Measurements from ENCODE around the gene KRT16. TPM values are rescaled to one million over a fixed set of nuclear protein-coding genes. Genes with fewer than 3 reads are reported as not detected.
"Not testable (repeated sequence)": the region's sequence is repeated elsewhere in the genome, so short reads cannot be mapped to it uniquely, and the experiment has no call there.

Gene KRT16
- total and polyA plus RNA-seq, 2 donors (not counting 1 experiment from before 2014, with no cell fraction given), result not detected

GRCh38 chr17:41615454-41615853 is 2.9 kb upstream of the KRT16 start:
- intact Hi-C loops (cut with micrococcal nuclease), result no loop called here
- POLR2A ChIA-PET, result interaction anchor here (0.6 kb wide), 1 partner anchor 1033 kb away, joined by 4 read pairs; no protein-coding TSS in a partner anchor
- ATAC-seq (ENCODE audit: low read depth) (no peak), DNase-seq (no peak)
- H4K20me1 ChIP-seq (ENCODE audit: control insufficient read depth, insufficient read depth, low read length, poor library complexity, severe bottlenecking), result no peaks in the 10 kb centered on the region
- H3K79me2 ChIP-seq (ENCODE audit: control insufficient read depth, insufficient read depth, low read length), result no peaks in the 10 kb centered on the region
- H3K9me3 ChIP-seq (ENCODE audit: control extremely low read depth in 1 of 3, control insufficient read depth in 2 of 3, insufficient read depth in 1 of 3, low read length in 2 of 3), result no peaks in the 10 kb centered on the region
- Mint-ChIP-seq H3K27ac (no peak overlapping the region), H3K4me1 (no peaks in the 10 kb centered on the region), H3K4me3 (no peak overlapping the region), H3K9me3 (ENCODE audit: insufficient read depth) (no peaks in the 10 kb centered on the region), H3K27me3 (peaks cover 13% of the 10 kb centered on the region)
- CTCF ChIA-PET, result no interaction called here
- no peaks in the 10 kb centered on the region for H3K4me1 ChIP-seq (ENCODE audit: control insufficient read depth in 2 of 2, insufficient read depth in 2 of 2, low read length in 2 of 2)
- 67% methylated on average over 6 of the region's 7 CpGs for WGBS (ENCODE audit: insufficient coverage)
- no peak overlapping the region for H3K9ac ChIP-seq (ENCODE audit: low read length)
- TF ChIP-seq CTCF (IDR thresholded peaks at IDR 0.05) (no peak), EZH2 (IDR thresholded peaks at IDR 0.05; ENCODE audit: borderline replicate concordance, insufficient read depth, low read depth, low read length, poor library complexity, severe bottlenecking) (no peak)
- H3K36me3 ChIP-seq (replicated peaks in 1 of 2; ENCODE audit: control extremely low read depth in 1 of 2, control insufficient read depth in 1 of 2, extremely low read depth in 1 of 2, insufficient read depth in 2 of 2, low read length in 1 of 2), result no peaks in the 10 kb centered on the region
- H3K27ac ChIP-seq (ENCODE audit: low read length in 2 of 2), result no peak overlapping the region
- H3K27me3 ChIP-seq (replicated peaks in 1 of 4; ENCODE audit: control extremely low read depth in 1 of 4, control insufficient read depth in 3 of 4, insufficient read depth in 4 of 4, low read length in 3 of 4), result no peaks in the 10 kb centered on the region
- H3K4me3 ChIP-seq (ENCODE audit: control extremely low read depth in 1 of 5, extremely low read depth in 1 of 5, insufficient read depth in 1 of 5, low read depth in 2 of 5, low read length in 4 of 5), result no peak overlapping the region
- no peak overlapping the region for H3K4me2 ChIP-seq (replicated peaks; ENCODE audit: low read depth, low read length, poor library complexity, severe bottlenecking)
- H2AFZ ChIP-seq (ENCODE audit: insufficient read depth, low read depth, low read length, poor library complexity, severe bottlenecking), result no peak overlapping the region

GRCh38 chr17:41614767-41615166 is 2.2 kb upstream of the KRT16 start:
- H3K4me2 ChIP-seq (replicated peaks; ENCODE audit: low read depth, low read length, poor library complexity, severe bottlenecking); intact Hi-C loops (cut with micrococcal nuclease); H3K27me3 Mint-ChIP-seq; H3K27ac Mint-ChIP-seq; H4K20me1 ChIP-seq (ENCODE audit: control insufficient read depth, insufficient read depth, low read length, poor library complexity, severe bottlenecking); POLR2A ChIA-PET; H3K9ac ChIP-seq (ENCODE audit: low read length); H3K27me3 ChIP-seq (replicated peaks in 1 of 4; ENCODE audit: control extremely low read depth in 1 of 4, control insufficient read depth in 3 of 4, insufficient read depth in 4 of 4, low read length in 3 of 4); H3K4me3 Mint-ChIP-seq; H3K4me1 Mint-ChIP-seq; H3K4me3 ChIP-seq (ENCODE audit: control extremely low read depth in 1 of 5, extremely low read depth in 1 of 5, insufficient read depth in 1 of 5, low read depth in 2 of 5, low read length in 4 of 5); H3K79me2 ChIP-seq (ENCODE audit: control insufficient read depth, insufficient read depth, low read length); H3K4me1 ChIP-seq (ENCODE audit: control insufficient read depth in 2 of 2, insufficient read depth in 2 of 2, low read length in 2 of 2); H3K9me3 Mint-ChIP-seq (ENCODE audit: insufficient read depth); H3K27ac ChIP-seq (ENCODE audit: low read length in 2 of 2); DNase-seq; CTCF ChIA-PET; H3K36me3 ChIP-seq (replicated peaks in 1 of 2; ENCODE audit: control extremely low read depth in 1 of 2, control insufficient read depth in 1 of 2, extremely low read depth in 1 of 2, insufficient read depth in 2 of 2, low read length in 1 of 2); H2AFZ ChIP-seq (ENCODE audit: insufficient read depth, low read depth, low read length, poor library complexity, severe bottlenecking); H3K9me3 ChIP-seq (ENCODE audit: control extremely low read depth in 1 of 3, control insufficient read depth in 2 of 3, insufficient read depth in 1 of 3, low read length in 2 of 3); ATAC-seq (ENCODE audit: low read depth): not testable (repeated sequence)
- WGBS (ENCODE audit: insufficient coverage), result 62% methylated on average over 7 of the region's 9 CpGs

All from B cell (primary cell).